ENCODE data around the gene GPD1L.
A peak's percentile ranks its signal among the peaks of the same experiment; 100 is the strongest.

GPD1L gene

GRCh38 chr3:32180141-32180784 is 73.8 kb downstream of the GPD1L start:
- Histone ChIP-seq H3K27me3 (ENCODE audit: control insufficient read depth, insufficient read depth, low read length) (no peaks in the 10 kb centered on the region), H3K4me3 (ENCODE audit: low read depth, low read length) (no peak overlapping the region), H3K9ac (no peak overlapping the region), H3K9me3 (ENCODE audit: control insufficient read depth, low read length) (no peaks in the 10 kb centered on the region), H3K4me1 (peaks cover 9% of the 10 kb centered on the region), H3K36me3 (ENCODE audit: control insufficient read depth, insufficient read depth, low read length) (no peaks in the 10 kb centered on the region), H3K27ac (no peak overlapping the region), H2AFZ (no peak overlapping the region), H3K4me2 (ENCODE audit: low read length) (no peak overlapping the region), H3K79me2 (no peaks in the 10 kb centered on the region)
- TF ChIP-seq CTCF (IDR thresholded peaks at IDR 0.05), result no peak

GRCh38 chr3:32181365-32181764 is 74.9 kb downstream of the GPD1L start:
- H3K27me3 ChIP-seq (ENCODE audit: control insufficient read depth, insufficient read depth, low read length), result no peaks in the 10 kb centered on the region
- no peak overlapping the region for H3K9ac ChIP-seq
- peak overlapping the region; percentile 23 for H2AFZ ChIP-seq
- peak overlapping the region; percentile 18 for H3K4me2 ChIP-seq (ENCODE audit: low read length)
- H3K79me2 ChIP-seq, result no peaks in the 10 kb centered on the region
- H3K4me3 ChIP-seq (ENCODE audit: low read depth, low read length), result no peak overlapping the region
- H3K9me3 ChIP-seq (ENCODE audit: control insufficient read depth, low read length), result no peaks in the 10 kb centered on the region
- H3K4me1 ChIP-seq, result peaks cover 9% of the 10 kb centered on the region
- H3K27ac ChIP-seq, result no peak overlapping the region
- no peaks in the 10 kb centered on the region for H3K36me3 ChIP-seq (ENCODE audit: control insufficient read depth, insufficient read depth, low read length)
- no peak for TF ChIP-seq CTCF (IDR thresholded peaks at IDR 0.05)

- no peaks in the 10 kb centered on the region for H3K27me3 ChIP-seq (ENCODE audit: control insufficient read depth, insufficient read depth, low read length)
- no peak overlapping the region for H3K9ac ChIP-seq
- peak overlapping the region; percentile 18 for H3K4me2 ChIP-seq (ENCODE audit: low read length)
- H3K4me1 ChIP-seq, result peaks cover 9% of the 10 kb centered on the region
- no peaks in the 10 kb centered on the region for H3K79me2 ChIP-seq
- TF ChIP-seq CTCF (IDR thresholded peaks at IDR 0.05), result no peak
- no peaks in the 10 kb centered on the region for H3K36me3 ChIP-seq (ENCODE audit: control insufficient read depth, insufficient read depth, low read length)
- no peak overlapping the region for H3K27ac ChIP-seq
- no peak overlapping the region for H2AFZ ChIP-seq
- no peak overlapping the region for H3K4me3 ChIP-seq (ENCODE audit: low read depth, low read length)
- H3K9me3 ChIP-seq (ENCODE audit: control insufficient read depth, low read length), result no peaks in the 10 kb centered on the region
Measured at GRCh38 chr3:32181796-32182195, 75.4 kb downstream of the GPD1L start.

GRCh38 chr3:32184187-32184730 is 77.8 kb downstream of the GPD1L start:
- H3K4me3 ChIP-seq (ENCODE audit: low read depth, low read length), result no peak overlapping the region
- H3K27me3 ChIP-seq (ENCODE audit: control insufficient read depth, insufficient read depth, low read length), result no peaks in the 10 kb centered on the region

More at GRCh38 chr3:32184187-32184730, 77.8 kb downstream of the GPD1L start:
- no peaks in the 10 kb centered on the region for H3K9me3 ChIP-seq (ENCODE audit: control insufficient read depth, low read length)
- H3K9ac ChIP-seq, result no peak overlapping the region
- no peaks in the 10 kb centered on the region for H3K79me2 ChIP-seq
- H3K4me1 ChIP-seq, result no peaks in the 10 kb centered on the region
- TF ChIP-seq CTCF (IDR thresholded peaks at IDR 0.05), result no peak
- H3K36me3 ChIP-seq (ENCODE audit: control insufficient read depth, insufficient read depth, low read length), result no peaks in the 10 kb centered on the region
- H3K4me2 ChIP-seq (ENCODE audit: low read length), result no peak overlapping the region
- H3K27ac ChIP-seq, result no peak overlapping the region
- H2AFZ ChIP-seq, result no peak overlapping the region

Data from parathyroid adenoma (tissue), 2 donors.